ENCODE measurements around the gene ATF4. TPM values are rescaled to one million over a fixed set of nuclear protein-coding genes. Genes with fewer than 3 reads are reported as not detected.

Gene ATF4
- total and polyA plus RNA-seq, 2 donors (not counting 3 experiments of a cell fraction or from before 2014, with no cell fraction given): 312 to 668 TPM

GRCh38 chr22:39563571-39564428, 43.4 kb downstream of the ATF4 start:
- no peak overlapping the region for H3K9ac ChIP-seq (replicated peaks; ENCODE audit: extremely low read depth, insufficient read depth, low read length)
- no peaks in the 10 kb centered on the region for H3K9me3 ChIP-seq (replicated peaks; ENCODE audit: control insufficient read depth, insufficient read depth, low read length)
- no peaks in the 10 kb centered on the region for H4K20me1 ChIP-seq (replicated peaks; ENCODE audit: control insufficient read depth, extremely low read depth, insufficient read depth, low read length)
- no peak for DNase-seq (ENCODE audit: low read depth, low spot score)
- H2AFZ ChIP-seq (ENCODE audit: low read depth, low read length): no peak overlapping the region
- no peak overlapping the region for H3K27ac ChIP-seq (ENCODE audit: insufficient read depth, low read depth, low read length)
- H3K79me2 ChIP-seq (ENCODE audit: control insufficient read depth, insufficient read depth, low read length): no peaks in the 10 kb centered on the region
- FAIRE-seq: no peak
- peaks cover 5 to 8% of the 10 kb centered on the region in 2 experiments for H3K27me3 ChIP-seq (ENCODE audit: control insufficient read depth in 2 of 2, insufficient read depth in 2 of 2, low read length in 2 of 2)
- TF ChIP-seq MAX (IDR thresholded peaks at IDR 0.05; ENCODE audit: insufficient read depth, insufficient read length) (no peak), GATA2 (IDR thresholded peaks at IDR 0.05; ENCODE audit: insufficient read depth, insufficient read length, low read depth, low read length) (no peak), POLR2AphosphoS5 (IDR thresholded peaks at IDR 0.05; ENCODE audit: insufficient read depth, low read depth, low read length) (no peak), POLR2A (IDR thresholded peaks at IDR 0.05; ENCODE audit: low read depth, low read length) (no peak), EZH2 (IDR thresholded peaks at IDR 0.05; ENCODE audit: borderline replicate concordance, low read depth, low read length, severe bottlenecking) (no peak), MYC (IDR thresholded peaks at IDR 0.05; ENCODE audit: low read depth, low read length) (no peak), JUN (IDR thresholded peaks at IDR 0.05; ENCODE audit: borderline replicate concordance, insufficient read depth, insufficient read length, low read depth) (no peak), FOS (IDR thresholded peaks at IDR 0.05; ENCODE audit: borderline replicate concordance, insufficient read depth, low read length) (no peak), CTCF (IDR thresholded peaks at IDR 0.05; ENCODE audit: extremely low read depth in 1 of 2, insufficient read depth in 1 of 2, low read depth in 1 of 2, low read length in 2 of 2) (no peak)
- POLR2A ChIA-PET: no interaction called here
- no peak overlapping the region for H3K4me3 ChIP-seq (replicated peaks in 1 of 3; ENCODE audit: insufficient read depth in 1 of 3, low read depth in 1 of 3, low read length in 3 of 3)
- no peak overlapping the region for H3K4me2 ChIP-seq (ENCODE audit: insufficient read depth, low read length)
- no peaks in the 10 kb centered on the region for H3K9me1 ChIP-seq (replicated peaks; ENCODE audit: control insufficient read depth, extremely low read depth, insufficient read depth, low read length)
- CTCF ChIA-PET: interaction anchor here (1.1 kb wide), 1 partner anchor 461 kb away, joined by 3 read pairs; no protein-coding TSS in a partner anchor
- no peaks in the 10 kb centered on the region for H3K4me1 ChIP-seq (ENCODE audit: control insufficient read depth, extremely low read depth, insufficient read depth, low read length)
- intact Hi-C loops (cut with micrococcal nuclease): no loop called here
- dilution Hi-C loops (cut with MboI; ENCODE audit: extremely low pct_ligation_motif_present, low sequenced_read_pairs): loop anchor here (25.0 kb wide), 1 partner anchor 449 kb away; no protein-coding TSS in a partner anchor
- H3K36me3 ChIP-seq (ENCODE audit: control insufficient read depth in 2 of 2, extremely low read depth in 1 of 2, insufficient read depth in 2 of 2, low read length in 2 of 2): no peaks in the 10 kb centered on the region
- no TSS peak for BruUV-seq (replicated peaks)
